HUES6 (cell line): Measurements from ENCODE around the gene CAND1.

Source experiments
- H3K27ac ChIP-seq: 2 replicates; pipeline ENCODE4 v1.7.0; 2013; ENCODE audit warnings: low read depth, mild to moderate bottlenecking, low read length, inconsistent platforms
- H3K27me3 ChIP-seq: 2 replicates; pipeline ENCODE4 v1.6.1; 2013; ENCODE audit warnings: low read length; ENCODE audit not compliant: control insufficient read depth, insufficient read depth
- H3K36me3 ChIP-seq: 2 replicates; pipeline ENCODE4 v1.6.1; 2013; ENCODE audit warnings: low read length; ENCODE audit not compliant: control insufficient read depth, insufficient read depth
- H3K4me1 ChIP-seq: 2 replicates; pipeline ENCODE4 v1.6.1; 2013; ENCODE audit warnings: low read length; ENCODE audit not compliant: control insufficient read depth, insufficient read depth
- H3K4me3 ChIP-seq: 2 replicates; pipeline ENCODE4 v1.5.1; 2013; ENCODE audit warnings: low read depth, low read length
- H3K9ac ChIP-seq: one replicate; pipeline ENCODE4 v1.6.1; 2013; ENCODE audit warnings: mild to moderate bottlenecking, low read length
- H3K9me3 ChIP-seq: 2 replicates; pipeline ENCODE4 v1.6.1; 2013; ENCODE audit warnings: low read depth, low read length; ENCODE audit not compliant: control insufficient read depth, insufficient read depth

CAND1 gene

DNA sequence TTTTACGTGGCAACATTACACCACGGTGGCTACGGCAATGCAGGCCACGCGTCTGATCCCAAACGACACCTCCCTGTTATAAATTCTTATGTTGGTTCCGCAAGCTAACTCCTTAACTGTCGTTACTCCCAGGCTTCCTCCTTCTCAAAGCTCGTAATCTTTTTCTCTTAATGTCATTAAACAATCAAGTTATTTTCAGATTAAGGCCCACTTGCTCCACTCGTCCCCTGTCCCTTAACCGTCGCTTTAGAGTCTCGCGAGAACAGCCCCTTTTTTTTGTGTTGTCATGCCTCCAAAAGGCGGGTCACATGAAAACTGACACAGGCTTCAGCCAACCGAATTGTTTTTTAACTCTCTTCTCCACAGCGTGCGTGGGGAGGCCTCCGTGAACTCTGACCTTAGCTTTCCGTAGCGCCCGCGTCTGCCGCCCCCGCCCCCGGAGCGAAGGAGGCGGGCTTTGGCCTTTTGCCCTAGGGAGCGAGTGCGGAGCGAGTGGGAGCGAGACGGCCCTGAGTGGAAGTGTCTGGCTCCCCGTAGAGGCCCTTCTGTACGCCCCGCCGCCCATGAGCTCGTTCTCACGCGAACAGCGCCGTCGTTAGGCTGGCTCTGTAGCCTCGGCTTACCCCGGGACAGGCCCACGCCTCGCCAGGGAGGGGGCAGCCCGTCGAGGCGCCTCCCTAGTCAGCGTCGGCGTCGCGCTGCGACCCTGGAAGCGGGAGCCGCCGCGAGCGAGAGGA lies at the start of gene CAND1:
Gene CAND1, plus strand, starts transcription at position 463 of the 737 bp plus-strand sequence. CDS start 360 bp downstream, outside the sequence.
- H3K27me3 ChIP-seq, result no peaks in the 10 kb centered on the region
- H3K9ac ChIP-seq, result peak within 1 kb of the TSS; percentile 93
- H3K4me1 ChIP-seq, result peaks cover 10% of the 10 kb centered on the region
- H3K9me3 ChIP-seq, result no peaks in the 10 kb centered on the region
- H3K4me3 ChIP-seq, result peak within 1 kb of the TSS; percentile 85
- 0 out of 2 replicates have a peak, but pooled peaks cover under 1% of the 10 kb centered on the region for H3K36me3 ChIP-seq
- peak within 1 kb of the TSS; percentile 91 for H3K27ac ChIP-seq

DNA sequence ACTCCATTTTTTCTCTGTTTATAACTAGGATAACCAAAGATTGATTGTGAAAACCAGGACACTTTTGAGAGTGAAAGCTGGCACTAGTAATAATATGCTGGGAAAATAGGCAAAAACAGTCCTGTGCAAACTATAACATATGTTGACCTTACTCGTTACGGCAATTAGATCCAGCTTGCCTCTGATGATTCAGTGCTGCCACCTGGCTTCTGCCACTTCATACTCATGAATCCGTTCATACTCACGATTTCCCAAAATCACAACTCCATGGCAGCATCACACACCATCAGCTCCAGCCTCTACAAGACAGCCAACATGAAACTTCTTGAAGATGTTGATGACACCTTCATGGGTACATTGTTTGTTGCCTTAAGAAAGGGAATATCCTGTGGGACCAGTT lies 49.1 kb upstream of the CAND1 start:
- H3K4me1 ChIP-seq, result no peaks in the 10 kb centered on the region; the same call in 1 of the 2 replicates
- H3K27me3 ChIP-seq, result peaks cover 3% of the 10 kb centered on the region; the same call in 1 of the 2 replicates
- H3K9ac ChIP-seq, result no peak overlapping the region
- no peaks in the 10 kb centered on the region for H3K9me3 ChIP-seq
- H3K4me3 ChIP-seq, result no peak overlapping the region
- no peak overlapping the region for H3K27ac ChIP-seq
- no peaks in the 10 kb centered on the region for H3K36me3 ChIP-seq

DNA sequence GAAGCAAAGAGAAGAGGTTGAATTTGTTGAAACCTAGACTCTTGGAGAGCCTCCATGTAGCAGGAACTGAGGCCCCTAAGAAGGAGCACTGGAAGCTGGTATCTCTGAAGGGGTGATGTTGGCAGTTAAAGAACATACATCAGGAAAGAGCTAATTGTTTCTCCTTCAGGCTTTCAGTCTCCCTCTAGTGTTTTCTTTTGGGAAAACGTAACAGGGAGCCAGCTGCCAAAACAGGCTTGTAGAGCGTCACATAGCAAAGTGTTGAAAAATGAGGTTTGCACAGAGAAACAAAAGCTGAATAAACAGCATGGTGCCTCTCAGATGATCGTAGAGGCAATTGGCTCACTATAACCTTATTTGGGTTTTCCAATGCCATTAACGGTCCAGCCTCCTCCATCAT lies 46.9 kb upstream of the CAND1 start:
- Histone ChIP-seq H3K4me1 (no peaks in the 10 kb centered on the region; the same call in 1 of the 2 replicates), H3K9me3 (no peaks in the 10 kb centered on the region), H3K4me3 (no peak overlapping the region), H3K9ac (no peak overlapping the region), H3K27me3 (peaks cover 3% of the 10 kb centered on the region; the same call in 1 of the 2 replicates), H3K36me3 (no peaks in the 10 kb centered on the region), H3K27ac (no peak overlapping the region)

DNA sequence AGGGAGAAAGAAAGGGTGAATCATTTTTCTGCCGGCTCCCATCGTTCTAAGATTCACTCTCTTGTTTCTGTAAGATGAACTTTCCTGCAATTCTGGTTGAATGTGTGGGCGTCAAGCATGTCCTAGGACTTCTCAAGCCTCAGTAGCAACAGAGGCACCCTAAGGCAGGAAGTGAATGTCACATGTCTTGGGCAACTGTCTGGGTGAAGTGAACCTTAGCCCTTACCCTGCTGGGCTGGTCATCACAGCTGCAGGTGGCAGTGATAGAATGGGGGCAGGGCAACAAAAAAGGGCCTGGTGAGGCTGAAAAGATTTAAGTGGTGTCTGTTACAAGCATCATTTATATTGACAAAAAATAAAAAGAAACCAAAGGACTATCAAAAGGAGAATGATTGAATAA lies 45.9 kb upstream of the CAND1 start:
- Histone ChIP-seq H3K36me3 (no peaks in the 10 kb centered on the region), H3K9ac (no peak overlapping the region), H3K4me1 (no peaks in the 10 kb centered on the region; the same call in 1 of the 2 replicates), H3K4me3 (no peak overlapping the region), H3K9me3 (no peaks in the 10 kb centered on the region), H3K27me3 (no peaks in the 10 kb centered on the region), H3K27ac (no peak overlapping the region)

DNA sequence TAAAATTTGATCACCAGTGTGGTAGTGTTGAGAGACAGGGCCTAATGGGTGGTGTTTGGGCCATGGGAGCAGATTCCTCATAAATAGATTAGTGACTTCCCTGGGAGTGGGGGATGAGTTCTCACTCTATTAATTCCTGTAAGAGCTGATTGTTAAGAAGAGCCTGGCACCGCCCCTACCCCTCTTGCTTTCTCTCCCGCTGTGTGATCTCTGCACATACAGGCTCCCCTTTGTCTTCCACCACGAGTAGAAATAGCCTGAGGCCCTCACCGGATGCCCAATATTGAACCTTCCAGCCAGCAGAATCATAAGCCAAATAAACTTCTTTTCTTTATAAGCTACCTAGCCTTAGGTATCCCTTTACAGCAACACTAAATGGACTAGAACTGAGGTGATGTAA lies 31.9 kb upstream of the CAND1 start:
- no peak overlapping the region for H3K9ac ChIP-seq
- H3K4me3 ChIP-seq, result no peak overlapping the region
- no peaks in the 10 kb centered on the region for H3K27me3 ChIP-seq
- H3K9me3 ChIP-seq, result no peaks in the 10 kb centered on the region
- H3K27ac ChIP-seq, result no peak overlapping the region
- H3K4me1 ChIP-seq, result peaks cover 8% of the 10 kb centered on the region; the same call in 1 of the 2 replicates
- H3K36me3 ChIP-seq, result no peaks in the 10 kb centered on the region

DNA sequence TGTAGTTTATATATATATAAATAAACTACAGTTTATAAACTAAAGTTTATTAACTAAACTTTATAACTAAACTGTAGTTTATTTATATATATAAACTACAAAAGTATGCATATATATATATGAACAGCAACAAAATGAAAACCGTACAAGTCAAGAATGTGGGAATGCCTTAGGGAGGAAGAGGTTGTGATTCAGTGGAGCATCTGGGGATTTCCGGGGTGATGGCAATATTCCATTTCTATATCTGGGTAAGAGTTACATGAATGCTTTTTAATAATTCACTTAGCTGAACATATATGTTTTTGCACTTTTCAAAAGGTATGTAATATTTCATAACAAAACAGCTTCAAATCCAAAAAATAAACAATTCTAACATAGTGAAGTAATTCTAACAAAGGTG lies 30.1 kb upstream of the CAND1 start:
- Histone ChIP-seq H3K27me3 (no peaks in the 10 kb centered on the region), H3K9me3 (no peaks in the 10 kb centered on the region), H3K36me3 (no peaks in the 10 kb centered on the region), H3K4me3 (no peak overlapping the region), H3K4me1 (peaks cover 8% of the 10 kb centered on the region; the same call in 1 of the 2 replicates), H3K27ac (no peak overlapping the region), H3K9ac (no peak overlapping the region)

DNA sequence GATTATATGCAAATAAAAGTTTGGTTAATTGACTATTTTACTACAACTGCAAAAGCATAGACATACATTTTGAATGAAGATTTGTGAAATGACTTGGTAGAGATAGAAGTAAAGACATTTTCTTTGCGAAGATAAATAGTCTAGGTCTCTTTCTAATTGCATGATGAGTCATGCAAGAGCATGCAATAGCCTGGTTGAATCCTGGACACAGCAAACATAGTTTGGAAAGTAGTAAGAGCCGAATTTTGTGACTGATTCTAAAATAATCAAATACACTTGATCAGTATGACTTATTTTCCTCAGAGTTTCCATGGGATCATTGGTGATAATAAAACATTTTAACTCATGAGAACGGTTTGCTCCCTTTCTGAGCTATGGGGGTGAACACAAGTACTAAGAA lies 27.7 kb upstream of the CAND1 start:
- peaks cover 8% of the 10 kb centered on the region; the same call in 1 of the 2 replicates for H3K4me1 ChIP-seq
- H3K27ac ChIP-seq, result no peak overlapping the region
- H3K27me3 ChIP-seq, result no peaks in the 10 kb centered on the region

DNA sequence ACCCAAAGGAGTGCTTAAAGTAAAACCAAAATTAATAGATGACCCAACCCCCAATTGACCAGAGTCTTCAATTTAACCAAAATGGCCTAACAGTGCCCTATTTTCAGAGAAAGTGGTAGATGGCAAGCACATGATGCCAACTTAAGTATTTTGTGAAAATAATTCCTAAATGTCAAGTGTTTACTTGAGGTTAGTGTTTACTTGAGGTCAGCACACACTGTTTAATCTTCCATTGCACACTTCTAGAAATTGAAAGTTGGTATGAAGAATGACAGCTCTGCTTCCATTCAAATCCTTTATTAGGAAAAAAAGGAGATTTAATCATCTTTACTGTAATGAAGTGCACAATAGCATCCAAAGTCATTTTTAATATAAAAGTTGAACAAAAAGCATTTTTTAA lies 25.9 kb upstream of the CAND1 start:
- no peaks in the 10 kb centered on the region for H3K4me1 ChIP-seq
- no peaks in the 10 kb centered on the region for H3K36me3 ChIP-seq
- H3K9ac ChIP-seq, result no peak overlapping the region

More for the DNA sequence above, 27.7 kb upstream of the CAND1 start:
- Histone ChIP-seq H3K9ac (no peak overlapping the region), H3K9me3 (no peaks in the 10 kb centered on the region), H3K4me3 (no peak overlapping the region), H3K36me3 (no peaks in the 10 kb centered on the region)

DNA sequence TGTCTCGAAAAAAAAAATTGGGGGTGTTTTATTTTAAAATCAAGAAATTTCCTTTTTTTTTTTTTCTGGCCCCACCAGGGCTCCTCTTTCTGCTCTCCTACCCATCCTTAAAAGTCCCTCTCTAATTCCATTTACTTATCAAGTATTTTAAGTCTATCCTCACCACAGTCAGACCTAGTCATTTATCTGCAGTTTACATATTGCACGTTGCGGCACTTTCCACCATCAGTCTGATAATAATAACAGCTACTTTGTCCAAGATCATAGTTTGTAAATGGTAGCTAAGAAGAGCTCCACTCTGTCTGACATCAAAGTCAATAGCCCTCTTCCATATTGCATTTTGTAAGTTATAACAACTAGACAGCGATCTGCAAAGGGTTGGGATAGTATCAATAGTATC lies 23.6 kb upstream of the CAND1 start:
- Histone ChIP-seq H3K27ac (no peak overlapping the region), H3K9ac (no peak overlapping the region), H3K27me3 (no peaks in the 10 kb centered on the region), H3K36me3 (no peaks in the 10 kb centered on the region), H3K4me1 (no peaks in the 10 kb centered on the region), H3K9me3 (no peaks in the 10 kb centered on the region), H3K4me3 (no peak overlapping the region)

More for the DNA sequence above, 25.9 kb upstream of the CAND1 start:
- Histone ChIP-seq H3K27me3 (no peaks in the 10 kb centered on the region), H3K4me3 (no peak overlapping the region), H3K9me3 (no peaks in the 10 kb centered on the region), H3K27ac (no peak overlapping the region)

DNA sequence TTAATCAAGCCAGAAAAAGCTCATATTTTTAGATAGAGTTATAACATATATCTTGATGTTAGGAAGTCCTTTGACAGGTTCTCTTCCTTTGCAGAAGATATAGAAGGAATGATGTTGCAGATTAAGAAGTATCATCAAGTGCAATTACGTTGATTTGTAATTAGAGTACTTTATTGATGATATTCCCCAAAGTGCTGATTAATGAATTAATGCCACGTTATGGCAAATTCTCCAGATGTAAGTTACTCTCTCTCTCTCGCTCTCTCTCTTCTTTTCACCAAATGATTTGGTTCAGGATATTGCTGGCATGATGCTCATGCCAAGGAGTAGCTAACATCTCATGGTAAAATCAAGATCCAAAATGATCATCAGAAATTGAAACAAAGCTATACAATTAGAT lies 18.1 kb upstream of the CAND1 start:
- Histone ChIP-seq H3K9me3 (no peaks in the 10 kb centered on the region), H3K27me3 (no peaks in the 10 kb centered on the region)

DNA sequence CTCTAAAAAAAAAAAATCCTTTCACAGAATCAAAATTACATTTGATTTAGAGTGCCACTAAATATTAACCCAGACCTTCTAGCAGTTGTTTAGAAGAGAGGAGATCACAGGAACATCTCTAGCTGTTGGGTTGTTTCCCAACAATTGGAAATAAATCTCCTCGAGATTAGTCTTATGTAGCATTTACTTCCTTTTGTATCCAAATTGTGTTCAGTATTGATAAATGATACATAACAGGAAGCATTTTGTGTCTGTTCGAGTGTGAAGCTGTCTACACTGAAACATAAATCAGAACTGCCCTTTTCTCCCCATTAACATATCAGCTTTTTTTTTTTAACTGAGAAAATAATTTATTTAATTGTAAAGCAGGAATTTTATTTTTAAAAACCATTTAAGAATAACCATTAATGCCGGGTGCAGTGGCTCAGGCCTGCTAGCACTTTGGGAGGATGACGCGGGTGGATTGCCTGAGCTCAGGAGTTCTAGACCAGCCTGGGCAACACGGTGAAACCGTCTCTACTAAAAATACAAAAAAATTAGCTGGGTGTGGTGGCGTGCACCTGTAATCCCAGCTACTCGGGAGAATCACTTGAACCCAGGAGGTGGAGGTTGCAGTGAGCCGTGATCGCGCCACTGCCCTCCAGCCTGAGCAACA lies 14.7 kb upstream of the CAND1 start:
- no peak overlapping the region for H3K27ac ChIP-seq
- H3K4me1 ChIP-seq, result no peaks in the 10 kb centered on the region
- H3K9me3 ChIP-seq, result no peaks in the 10 kb centered on the region
- H3K9ac ChIP-seq, result no peak overlapping the region
- no peaks in the 10 kb centered on the region for H3K36me3 ChIP-seq
- no peak overlapping the region for H3K4me3 ChIP-seq
- no peaks in the 10 kb centered on the region for H3K27me3 ChIP-seq

More for the DNA sequence above, 18.1 kb upstream of the CAND1 start:
- no peak overlapping the region for H3K9ac ChIP-seq
- H3K4me1 ChIP-seq, result no peaks in the 10 kb centered on the region
- no peaks in the 10 kb centered on the region for H3K36me3 ChIP-seq
- H3K4me3 ChIP-seq, result no peak overlapping the region
- H3K27ac ChIP-seq, result no peak overlapping the region
